Measurements from ENCODE around the gene EML2. TPM values are rescaled to one million over a fixed set of nuclear protein-coding genes. Genes with fewer than 3 reads are reported as not detected.

The EML2 gene
- total RNA-seq, 1 experiment from 2014 or later: 110 TPM

DNA sequence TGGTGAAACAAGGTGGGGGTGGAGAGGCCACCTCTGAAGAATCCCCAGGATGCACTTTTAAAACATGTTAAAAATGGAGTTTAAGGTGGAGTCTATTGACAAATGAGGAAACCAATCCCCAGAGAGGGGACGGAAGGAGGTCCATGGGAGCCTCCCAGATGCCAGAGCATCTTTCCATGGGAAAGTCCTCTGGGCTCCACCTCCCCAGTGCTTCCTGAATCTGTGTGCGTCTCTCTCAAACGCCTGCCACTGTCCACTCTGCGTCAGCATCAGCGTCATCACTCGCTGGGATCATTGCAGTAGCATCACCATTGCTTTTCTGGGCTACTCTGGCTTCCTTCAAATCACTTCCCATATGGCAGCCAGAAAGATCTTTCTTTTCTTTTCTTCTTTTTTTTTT lies 43.4 kb downstream of the EML2 start:
- no peaks in the 10 kb centered on the region for H3K9me3 Mint-ChIP-seq (ENCODE audit: unreplicated experiment)
- no TSS peak for BruUV-seq (replicated peaks)
- CTCF ChIA-PET: interaction anchor here (0.6 to 1.8 kb wide), 3 partner anchors 17 to 103 kb away, joined by 3 to 4 read pairs (median 3); no protein-coding TSS in a partner anchor
- H3K27ac Mint-ChIP-seq (ENCODE audit: low read depth, unreplicated experiment): no peak overlapping the region
- TF ChIP-seq, protein P1, sequence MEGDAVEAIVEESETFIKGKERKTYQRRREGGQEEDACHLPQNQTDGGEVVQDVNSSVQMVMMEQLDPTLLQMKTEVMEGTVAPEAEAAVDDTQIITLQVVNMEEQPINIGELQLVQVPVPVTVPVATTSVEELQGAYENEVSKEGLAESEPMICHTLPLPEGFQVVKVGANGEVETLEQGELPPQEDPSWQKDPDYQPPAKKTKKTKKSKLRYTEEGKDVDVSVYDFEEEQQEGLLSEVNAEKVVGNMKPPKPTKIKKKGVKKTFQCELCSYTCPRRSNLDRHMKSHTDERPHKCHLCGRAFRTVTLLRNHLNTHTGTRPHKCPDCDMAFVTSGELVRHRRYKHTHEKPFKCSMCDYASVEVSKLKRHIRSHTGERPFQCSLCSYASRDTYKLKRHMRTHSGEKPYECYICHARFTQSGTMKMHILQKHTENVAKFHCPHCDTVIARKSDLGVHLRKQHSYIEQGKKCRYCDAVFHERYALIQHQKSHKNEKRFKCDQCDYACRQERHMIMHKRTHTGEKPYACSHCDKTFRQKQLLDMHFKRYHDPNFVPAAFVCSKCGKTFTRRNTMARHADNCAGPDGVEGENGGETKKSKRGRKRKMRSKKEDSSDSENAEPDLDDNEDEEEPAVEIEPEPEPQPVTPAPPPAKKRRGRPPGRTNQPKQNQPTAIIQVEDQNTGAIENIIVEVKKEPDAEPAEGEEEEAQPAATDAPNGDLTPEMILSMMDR (IDR thresholded peaks at IDR 0.05; ENCODE audit: unreplicated experiment): no peak
- no peaks in the 10 kb centered on the region for H3K36me3 Mint-ChIP-seq (ENCODE audit: insufficient read depth, unreplicated experiment)
- H3K4me3 Mint-ChIP-seq (ENCODE audit: unreplicated experiment): no peak overlapping the region
- intact Hi-C loops (cut with micrococcal nuclease): no loop called here
- H3K27me3 Mint-ChIP-seq (ENCODE audit: insufficient read depth, unreplicated experiment): peaks cover 50% of the 10 kb centered on the region
- H3K4me1 Mint-ChIP-seq (ENCODE audit: insufficient read depth, unreplicated experiment): peaks cover 18% of the 10 kb centered on the region
- POLR2A ChIA-PET: interaction anchor here (2.2 kb wide), 1 partner anchor 11 kb away, joined by 11 read pairs; the partner anchor contains the start of gene OPA3
- DNase-seq (ENCODE audit: unreplicated experiment): no peak

DNA sequence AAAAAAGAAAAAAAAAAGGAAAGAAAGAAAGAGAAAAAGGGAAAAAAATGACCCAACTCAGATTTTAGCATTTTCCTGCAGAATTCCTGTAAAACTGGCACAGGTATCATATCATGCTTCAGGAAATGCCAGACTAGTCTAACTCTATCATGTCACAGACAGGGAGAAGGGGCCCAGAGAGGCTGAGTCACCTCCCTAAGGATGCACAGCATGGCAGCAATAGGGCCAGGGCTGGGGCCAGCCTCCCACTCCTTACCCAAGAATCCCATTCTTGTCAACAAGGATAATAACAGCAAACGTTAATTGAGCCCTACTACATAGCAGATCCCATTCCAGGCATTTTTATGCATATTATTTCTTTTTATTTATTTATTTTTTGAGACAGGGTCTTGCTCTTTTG lies 45.7 kb downstream of the EML2 start:
- TF ChIP-seq, protein P1 (IDR thresholded peaks at IDR 0.05; ENCODE audit: unreplicated experiment): no peak
- H3K36me3 Mint-ChIP-seq (ENCODE audit: insufficient read depth, unreplicated experiment): no peaks in the 10 kb centered on the region
- intact Hi-C loops (cut with micrococcal nuclease): no loop called here
- H3K9me3 Mint-ChIP-seq (ENCODE audit: unreplicated experiment): no peaks in the 10 kb centered on the region
- H3K27me3 Mint-ChIP-seq (ENCODE audit: insufficient read depth, unreplicated experiment): peaks cover 28% of the 10 kb centered on the region
- H3K27ac Mint-ChIP-seq (ENCODE audit: low read depth, unreplicated experiment): no peak overlapping the region
- no TSS peak for BruUV-seq (replicated peaks)
- H3K4me1 Mint-ChIP-seq (ENCODE audit: insufficient read depth, unreplicated experiment): peaks cover 14% of the 10 kb centered on the region
- POLR2A ChIA-PET: interaction anchor here (2.2 kb wide), 1 partner anchor 9 kb away, joined by 11 read pairs; the partner anchor contains the start of gene OPA3
- DNase-seq (ENCODE audit: unreplicated experiment): no peak
- no peak overlapping the region for H3K4me3 Mint-ChIP-seq (ENCODE audit: unreplicated experiment)
- CTCF ChIA-PET: no interaction called here

DNA sequence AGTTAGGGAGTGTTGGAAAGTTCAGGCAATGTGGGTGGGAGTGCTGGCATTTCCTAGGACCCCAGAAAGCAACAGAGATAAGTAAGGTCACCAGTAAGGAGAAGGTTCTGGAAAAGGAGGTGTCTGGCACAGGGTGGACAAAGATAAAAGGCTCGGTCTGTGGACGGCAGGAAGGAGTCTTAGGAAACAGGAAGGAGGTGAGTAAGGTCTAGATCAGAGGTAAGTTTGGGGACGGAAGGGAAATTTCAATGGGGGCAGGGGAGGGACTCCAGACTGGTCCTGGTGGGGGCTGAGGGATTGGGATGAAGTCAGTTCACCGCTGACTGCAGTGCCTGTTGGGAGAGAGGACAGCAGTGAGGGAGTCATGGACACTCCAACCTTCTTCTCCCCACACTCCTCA lies 46.8 kb downstream of the EML2 start:
- TF ChIP-seq, protein P1 (IDR thresholded peaks at IDR 0.05; ENCODE audit: unreplicated experiment): no peak
- Mint-ChIP-seq H3K9me3 (ENCODE audit: unreplicated experiment) (no peaks in the 10 kb centered on the region), H3K27ac (ENCODE audit: low read depth, unreplicated experiment) (no peak overlapping the region), H3K4me1 (ENCODE audit: insufficient read depth, unreplicated experiment) (peaks cover 9% of the 10 kb centered on the region), H3K36me3 (ENCODE audit: insufficient read depth, unreplicated experiment) (no peaks in the 10 kb centered on the region), H3K4me3 (ENCODE audit: unreplicated experiment) (no peak overlapping the region), H3K27me3 (ENCODE audit: insufficient read depth, unreplicated experiment) (peaks cover 16% of the 10 kb centered on the region)
- no TSS peak for BruUV-seq (replicated peaks)
- CTCF ChIA-PET: no interaction called here
- intact Hi-C loops (cut with micrococcal nuclease): no loop called here
- POLR2A ChIA-PET: no interaction called here
- no peak for DNase-seq (ENCODE audit: unreplicated experiment)

DNA sequence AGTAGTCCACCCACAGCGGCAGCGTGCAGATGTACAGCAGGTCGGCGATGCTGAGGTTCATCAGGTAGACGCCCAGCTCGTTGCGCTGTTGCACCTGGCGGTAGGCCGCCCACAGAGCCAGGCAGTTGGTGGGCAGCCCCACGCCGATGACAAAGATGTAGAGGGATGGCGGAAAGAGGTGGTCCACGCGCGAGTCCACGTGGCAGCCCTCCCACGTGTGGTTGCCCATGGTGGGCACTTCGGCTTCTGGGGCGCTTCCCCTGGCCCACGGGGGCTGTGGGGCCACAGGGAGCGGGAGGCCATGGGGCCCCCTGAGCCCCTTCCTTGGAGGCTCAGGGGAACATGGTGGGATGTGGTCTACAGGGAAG lies 47.6 kb downstream of the EML2 start:
- Mint-ChIP-seq H3K27me3 (ENCODE audit: insufficient read depth, unreplicated experiment) (peaks cover 9% of the 10 kb centered on the region), H3K4me3 (ENCODE audit: unreplicated experiment) (no peak overlapping the region), H3K4me1 (ENCODE audit: insufficient read depth, unreplicated experiment) (peaks cover 9% of the 10 kb centered on the region), H3K9me3 (ENCODE audit: unreplicated experiment) (no peaks in the 10 kb centered on the region), H3K27ac (ENCODE audit: low read depth, unreplicated experiment) (no peak overlapping the region), H3K36me3 (ENCODE audit: insufficient read depth, unreplicated experiment) (no peaks in the 10 kb centered on the region)
- intact Hi-C loops (cut with micrococcal nuclease): loop anchor here (1.0 kb wide), 1 partner anchor 51 kb away; no protein-coding TSS in a partner anchor
- ChIA-PET CTCF (interaction anchor here (0.6 to 2.3 kb wide), 8 partner anchors 15 to 218 kb away, joined by 3 to 24 read pairs (median 3); no protein-coding TSS in a partner anchor), POLR2A (interaction anchor here (0.6 to 1.5 kb wide), 2 partner anchors 15 to 176 kb away, joined by 3 to 4 read pairs; no protein-coding TSS in a partner anchor)
- TF ChIP-seq, protein P1 (IDR thresholded peaks at IDR 0.05; ENCODE audit: unreplicated experiment): no peak
- BruUV-seq (replicated peaks): no TSS peak
- DNase-seq (ENCODE audit: unreplicated experiment): no peak
